ENCODE measurements around the gene CCZ1.
"Not testable (repeated sequence)": the region's sequence is repeated elsewhere in the genome, so short reads cannot be mapped to it uniquely, and the experiment has no call there.

GRCh38 chr7:5924180-5924579 is 25.6 kb downstream of the CCZ1 start:
- TF ChIP-seq CTCF (IDR thresholded peaks at IDR 0.05; ENCODE audit: borderline replicate concordance, extremely low read depth, low read length, poor library complexity, severe bottlenecking); EZH2 (IDR thresholded peaks at IDR 0.05; ENCODE audit: borderline replicate concordance, low read depth, low read length, severe bottlenecking): not testable (repeated sequence)
